ENCODE measurements around the gene SMYD3. TPM values are rescaled to one million over a fixed set of nuclear protein-coding genes. Genes with fewer than 3 reads are reported as not detected.

Gene SMYD3
- total RNA-seq, 1 donor from 2014 or later: 35.4 TPM

- Mint-ChIP-seq H3K9me3 (ENCODE audit: unreplicated experiment) (peaks cover 1% of the 10 kb centered on the region), H3K27me3 (ENCODE audit: unreplicated experiment) (no peaks in the 10 kb centered on the region), H3K4me1 (ENCODE audit: low read depth, unreplicated experiment) (peaks cover 16% of the 10 kb centered on the region), H3K4me3 (ENCODE audit: unreplicated experiment) (no peak overlapping the region), H3K36me3 (ENCODE audit: unreplicated experiment) (no peaks in the 10 kb centered on the region), H3K27ac (ENCODE audit: unreplicated experiment) (no peak overlapping the region)
- no peak for DNase-seq
- TF ChIP-seq CTCF (IDR thresholded peaks at IDR 0.05; ENCODE audit: partially characterized antibody, unreplicated experiment): no peak
Observed at GRCh38 chr1:246169486-246169885, 337.6 kb downstream of the SMYD3 start.

GRCh38 chr1:246169019-246169418, 338.1 kb downstream of the SMYD3 start:
- Mint-ChIP-seq H3K36me3 (ENCODE audit: unreplicated experiment) (no peaks in the 10 kb centered on the region), H3K4me1 (ENCODE audit: low read depth, unreplicated experiment) (peaks cover 16% of the 10 kb centered on the region), H3K27me3 (ENCODE audit: unreplicated experiment) (no peaks in the 10 kb centered on the region), H3K9me3 (ENCODE audit: unreplicated experiment) (peaks cover 1% of the 10 kb centered on the region), H3K4me3 (ENCODE audit: unreplicated experiment) (no peak overlapping the region), H3K27ac (ENCODE audit: unreplicated experiment) (no peak overlapping the region)
- no peak for DNase-seq
- no peak for TF ChIP-seq CTCF (IDR thresholded peaks at IDR 0.05; ENCODE audit: partially characterized antibody, unreplicated experiment)

- no peak for DNase-seq
- Mint-ChIP-seq H3K27me3 (ENCODE audit: unreplicated experiment) (no peaks in the 10 kb centered on the region), H3K36me3 (ENCODE audit: unreplicated experiment) (no peaks in the 10 kb centered on the region), H3K4me3 (ENCODE audit: unreplicated experiment) (no peak overlapping the region), H3K4me1 (ENCODE audit: low read depth, unreplicated experiment) (peaks cover 16% of the 10 kb centered on the region), H3K9me3 (ENCODE audit: unreplicated experiment) (no peaks in the 10 kb centered on the region), H3K27ac (ENCODE audit: unreplicated experiment) (peak overlapping the region; percentile 14)
- TF ChIP-seq CTCF (IDR thresholded peaks at IDR 0.05; ENCODE audit: partially characterized antibody, unreplicated experiment): no peak
Observed at GRCh38 chr1:246166841-246167240, 340.2 kb downstream of the SMYD3 start.

GRCh38 chr1:246165826-246166709, 341.0 kb downstream of the SMYD3 start:
- Mint-ChIP-seq H3K36me3 (ENCODE audit: unreplicated experiment) (no peaks in the 10 kb centered on the region), H3K27me3 (ENCODE audit: unreplicated experiment) (no peaks in the 10 kb centered on the region), H3K4me3 (ENCODE audit: unreplicated experiment) (no peak overlapping the region), H3K27ac (ENCODE audit: unreplicated experiment) (peak overlapping the region; percentile 5), H3K9me3 (ENCODE audit: unreplicated experiment) (no peaks in the 10 kb centered on the region), H3K4me1 (ENCODE audit: low read depth, unreplicated experiment) (peaks cover 16% of the 10 kb centered on the region)
- no peak for TF ChIP-seq CTCF (IDR thresholded peaks at IDR 0.05; ENCODE audit: partially characterized antibody, unreplicated experiment)
- DNase-seq: no peak

GRCh38 chr1:246164764-246165163, 342.3 kb downstream of the SMYD3 start:
- Mint-ChIP-seq H3K27ac (ENCODE audit: unreplicated experiment) (no peak overlapping the region), H3K4me1 (ENCODE audit: low read depth, unreplicated experiment) (peaks cover 19% of the 10 kb centered on the region), H3K36me3 (ENCODE audit: unreplicated experiment) (no peaks in the 10 kb centered on the region), H3K9me3 (ENCODE audit: unreplicated experiment) (no peaks in the 10 kb centered on the region), H3K27me3 (ENCODE audit: unreplicated experiment) (no peaks in the 10 kb centered on the region), H3K4me3 (ENCODE audit: unreplicated experiment) (peak overlapping the region; percentile 15)
- no peak for TF ChIP-seq CTCF (IDR thresholded peaks at IDR 0.05; ENCODE audit: partially characterized antibody, unreplicated experiment)
- no peak for DNase-seq
